LNCaP clone FGC (cell line): ENCODE data around the gene GPR108.

Experiments
- DNase-seq: peaks from one replicate; pipeline ENCODE4 v3.0.0-alpha.2; 2011; ENCODE audit warnings: low read depth
- H3K4me3 ChIP-seq: 2 replicates; pipeline ENCODE4 v1.5.1; 2011; ENCODE audit warnings: mild to moderate bottlenecking, low read depth, low read length, control low read depth
- CTCF ChIP-seq: IDR thresholded peaks from 2 replicates; pipeline ENCODE4 v1.5.1; 2012; ENCODE audit warnings: mild to moderate bottlenecking; ENCODE audit not compliant: control insufficient read depth, insufficient read depth; ENCODE audit errors: extremely low read depth

GPR108 gene

GRCh38 chr19:6690160-6690885 lies 47.1 kb downstream of the GPR108 start:
- no peak overlapping the region for H3K4me3 ChIP-seq

GRCh38 chr19:6687114-6687513 lies 50.3 kb downstream of the GPR108 start:
- H3K4me3 ChIP-seq = no peak overlapping the region
- TF ChIP-seq CTCF = no peak
- no peak for DNase-seq

More at GRCh38 chr19:6690160-6690885, 47.1 kb downstream of the GPR108 start:
- DNase-seq = no peak
- no peak for TF ChIP-seq CTCF

GRCh38 chr19:6686628-6686975 lies 50.8 kb downstream of the GPR108 start:
- no peak overlapping the region for H3K4me3 ChIP-seq
- no peak for DNase-seq
- no peak for TF ChIP-seq CTCF

- no peak for TF ChIP-seq CTCF
- no peak for DNase-seq
- H3K4me3 ChIP-seq = no peak overlapping the region
These were observed 51.3 kb downstream of the GPR108 start for GRCh38 chr19:6685962-6686627.

- no peak for TF ChIP-seq CTCF
- no peak overlapping the region for H3K4me3 ChIP-seq
- DNase-seq = no peak
These were observed 51.9 kb downstream of the GPR108 start for GRCh38 chr19:6685482-6685881.

- no peak overlapping the region for H3K4me3 ChIP-seq
- no peak for TF ChIP-seq CTCF
- no peak for DNase-seq
These were observed 53.4 kb downstream of the GPR108 start for GRCh38 chr19:6683971-6684370.
